Sigmoid colon (tissue), 4 donors: ENCODE measurements around the gene NPTN.

Experiments used
- EP300 ChIP-seq, 4 donors: sonication (generic); formaldehyde crosslinking; IDR thresholded peaks; one replicate each; pipeline ENCODE4 v1.6.1; 2017; ENCODE audit warnings: antibody characterized with exemption in 4 of 4
- TF ChIP-seq, protein P1 (sequence below), 4 experiments: fragments of 450-650 bp in 3 of 4; fragments of 200-600 bp in 1 of 4; IDR thresholded peaks; one replicate each; pipeline ENCODE4 v1.5.1; 2016 to 2019; ENCODE audit warnings: antibody characterized with exemption in 4 of 4, mild to moderate bottlenecking in 3 of 4, moderate library complexity in 2 of 4

DNA sequence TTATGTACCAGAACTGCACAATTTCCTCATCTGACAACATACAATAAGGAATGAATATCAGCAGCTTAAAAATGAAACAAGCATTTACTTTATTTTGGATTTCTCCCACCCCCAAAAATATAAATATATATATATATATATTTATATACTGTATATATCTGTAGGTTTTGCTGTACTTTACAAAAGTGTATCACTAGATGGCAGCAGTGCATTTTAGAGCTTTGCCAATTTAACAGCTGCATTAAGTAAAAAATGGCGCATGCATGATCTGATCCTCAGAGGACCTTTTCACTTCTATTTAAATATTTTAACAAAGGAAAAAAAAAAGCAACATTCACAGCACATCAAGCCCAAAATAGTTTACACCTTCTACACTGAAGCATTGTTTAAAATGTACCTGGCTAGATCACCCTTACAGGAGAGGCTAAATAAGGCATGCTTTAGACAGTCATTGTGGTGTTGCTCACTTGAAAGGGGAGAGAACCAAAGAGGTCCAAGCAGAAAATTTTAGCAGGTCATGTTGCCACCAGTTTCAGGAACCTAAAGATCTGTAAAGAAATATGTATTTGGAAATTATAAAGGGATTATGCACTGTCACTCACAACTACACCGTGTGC, 72.6 kb downstream of the NPTN start:
- no peak for TF ChIP-seq EP300 (IDR thresholded peaks at IDR 0.05)
- TF ChIP-seq, protein P1, sequence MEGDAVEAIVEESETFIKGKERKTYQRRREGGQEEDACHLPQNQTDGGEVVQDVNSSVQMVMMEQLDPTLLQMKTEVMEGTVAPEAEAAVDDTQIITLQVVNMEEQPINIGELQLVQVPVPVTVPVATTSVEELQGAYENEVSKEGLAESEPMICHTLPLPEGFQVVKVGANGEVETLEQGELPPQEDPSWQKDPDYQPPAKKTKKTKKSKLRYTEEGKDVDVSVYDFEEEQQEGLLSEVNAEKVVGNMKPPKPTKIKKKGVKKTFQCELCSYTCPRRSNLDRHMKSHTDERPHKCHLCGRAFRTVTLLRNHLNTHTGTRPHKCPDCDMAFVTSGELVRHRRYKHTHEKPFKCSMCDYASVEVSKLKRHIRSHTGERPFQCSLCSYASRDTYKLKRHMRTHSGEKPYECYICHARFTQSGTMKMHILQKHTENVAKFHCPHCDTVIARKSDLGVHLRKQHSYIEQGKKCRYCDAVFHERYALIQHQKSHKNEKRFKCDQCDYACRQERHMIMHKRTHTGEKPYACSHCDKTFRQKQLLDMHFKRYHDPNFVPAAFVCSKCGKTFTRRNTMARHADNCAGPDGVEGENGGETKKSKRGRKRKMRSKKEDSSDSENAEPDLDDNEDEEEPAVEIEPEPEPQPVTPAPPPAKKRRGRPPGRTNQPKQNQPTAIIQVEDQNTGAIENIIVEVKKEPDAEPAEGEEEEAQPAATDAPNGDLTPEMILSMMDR (IDR thresholded peaks at IDR 0.05), result peak in 2 of 4 experiments; percentile 23 to 54
